ENCODE data around the gene GUCA2B.

Gene GUCA2B

DNA sequence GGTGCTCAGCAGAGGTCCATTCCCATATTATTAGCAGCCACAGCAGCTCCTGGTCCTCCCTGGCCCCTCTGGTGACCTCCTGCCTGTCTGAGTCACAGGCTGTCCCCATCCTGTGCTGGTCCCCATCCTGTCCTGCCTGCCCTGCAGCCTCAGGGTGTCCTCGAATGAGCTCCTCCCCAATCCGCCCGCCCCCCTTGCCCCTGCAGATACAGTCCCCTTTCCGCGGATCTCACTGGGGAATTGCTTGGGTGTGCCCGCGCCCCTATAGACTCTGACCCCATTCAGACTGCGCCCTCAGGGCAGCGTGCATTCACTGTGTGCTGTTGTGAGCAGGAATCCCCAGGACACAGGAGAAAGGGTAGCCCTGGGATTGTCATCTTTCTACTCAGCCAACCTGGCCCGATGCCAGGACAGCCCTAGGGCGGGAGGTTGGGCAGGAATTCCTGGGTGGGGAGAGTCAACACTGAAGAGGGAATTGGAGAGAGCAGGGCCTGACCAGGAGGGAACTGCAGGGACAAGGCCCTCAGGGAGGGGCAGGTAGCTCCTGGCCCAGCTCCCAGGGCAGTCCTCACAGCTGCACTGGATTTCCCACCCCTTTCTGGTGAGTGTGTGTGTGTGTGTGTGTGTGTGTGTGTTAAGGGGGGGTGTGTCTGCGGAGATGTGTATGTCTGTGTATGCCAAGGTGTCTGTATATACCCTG lies 12.5 kb downstream of the GUCA2B start:
- DNase-seq (ENCODE audit: low spot score): peak; percentile 26

DNA sequence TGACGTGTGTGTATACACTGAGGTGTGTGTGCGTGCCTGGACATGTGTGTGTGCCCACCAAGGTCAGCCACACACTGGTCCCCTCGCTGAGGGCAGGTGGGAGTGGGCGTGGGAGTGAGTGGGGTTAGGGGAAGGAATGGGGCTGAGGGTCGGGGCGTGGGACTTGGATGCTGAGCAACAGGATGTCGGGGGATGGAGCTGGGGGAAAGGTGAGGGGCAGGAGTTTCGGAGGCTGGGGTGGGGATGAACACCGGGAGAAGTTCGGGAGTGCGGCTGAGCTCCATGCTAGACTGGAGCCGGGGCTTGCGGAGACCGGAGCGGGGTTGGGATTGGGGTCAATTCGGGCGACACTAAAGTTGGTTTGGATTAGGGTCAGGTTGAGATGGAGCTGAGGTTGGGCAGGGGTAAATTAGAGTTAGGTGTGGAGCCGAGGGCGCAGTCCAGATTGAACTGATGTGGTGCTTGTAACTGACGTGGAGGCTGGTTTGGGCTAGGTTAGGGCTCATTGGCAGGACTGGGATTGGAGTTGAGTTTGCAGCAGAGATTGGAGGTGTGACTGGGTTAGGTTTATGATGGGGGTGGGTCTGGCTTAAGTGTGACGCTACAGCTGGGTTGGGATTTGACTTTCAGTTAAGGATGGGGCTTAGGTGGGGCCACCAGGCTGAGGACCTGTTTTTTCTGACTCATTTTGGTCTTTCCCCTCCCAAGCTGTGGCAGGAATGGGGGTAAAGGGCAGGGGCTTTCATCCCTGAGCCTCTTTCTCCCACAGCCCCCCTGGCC lies 14.6 kb downstream of the GUCA2B start:
- DNase-seq (ENCODE audit: low spot score): no peak

DNA sequence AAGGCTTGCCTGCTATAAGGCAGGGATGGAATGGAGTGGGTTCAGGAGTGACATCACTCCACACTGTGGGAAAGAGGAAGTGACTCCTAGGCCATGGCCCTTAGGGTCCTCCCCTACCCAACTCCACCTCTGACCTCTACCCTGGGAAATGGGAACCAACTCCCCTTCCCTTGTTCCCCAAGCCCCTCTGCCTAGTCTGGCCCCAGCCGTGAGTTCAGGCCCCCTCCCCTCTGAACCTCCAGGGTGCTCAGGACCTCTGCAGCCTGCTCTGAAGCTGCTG lies 15.1 kb downstream of the GUCA2B start:
- no peak for DNase-seq (ENCODE audit: low spot score)

DNA sequence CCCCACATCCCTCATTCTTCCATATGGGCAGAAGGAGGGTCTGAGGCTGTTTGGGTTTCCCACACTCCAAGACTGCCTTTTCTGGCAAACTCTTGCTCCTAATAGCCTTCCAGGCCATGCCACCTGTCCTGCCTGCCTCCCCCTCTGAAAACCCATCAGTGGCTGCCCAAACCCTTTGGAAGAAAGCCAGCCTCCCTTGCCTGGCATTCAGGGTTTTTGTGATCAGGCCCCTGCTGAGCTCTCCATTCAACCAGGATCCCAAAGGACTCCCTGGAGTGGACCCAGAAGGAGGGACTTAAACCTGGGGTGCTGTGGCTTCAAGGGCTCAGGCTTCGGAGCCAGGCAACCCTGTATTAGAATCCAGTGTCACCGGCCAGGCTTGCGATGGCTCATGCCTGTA lies 15.6 kb downstream of the GUCA2B start:
- DNase-seq (ENCODE audit: low spot score): no peak

DNA sequence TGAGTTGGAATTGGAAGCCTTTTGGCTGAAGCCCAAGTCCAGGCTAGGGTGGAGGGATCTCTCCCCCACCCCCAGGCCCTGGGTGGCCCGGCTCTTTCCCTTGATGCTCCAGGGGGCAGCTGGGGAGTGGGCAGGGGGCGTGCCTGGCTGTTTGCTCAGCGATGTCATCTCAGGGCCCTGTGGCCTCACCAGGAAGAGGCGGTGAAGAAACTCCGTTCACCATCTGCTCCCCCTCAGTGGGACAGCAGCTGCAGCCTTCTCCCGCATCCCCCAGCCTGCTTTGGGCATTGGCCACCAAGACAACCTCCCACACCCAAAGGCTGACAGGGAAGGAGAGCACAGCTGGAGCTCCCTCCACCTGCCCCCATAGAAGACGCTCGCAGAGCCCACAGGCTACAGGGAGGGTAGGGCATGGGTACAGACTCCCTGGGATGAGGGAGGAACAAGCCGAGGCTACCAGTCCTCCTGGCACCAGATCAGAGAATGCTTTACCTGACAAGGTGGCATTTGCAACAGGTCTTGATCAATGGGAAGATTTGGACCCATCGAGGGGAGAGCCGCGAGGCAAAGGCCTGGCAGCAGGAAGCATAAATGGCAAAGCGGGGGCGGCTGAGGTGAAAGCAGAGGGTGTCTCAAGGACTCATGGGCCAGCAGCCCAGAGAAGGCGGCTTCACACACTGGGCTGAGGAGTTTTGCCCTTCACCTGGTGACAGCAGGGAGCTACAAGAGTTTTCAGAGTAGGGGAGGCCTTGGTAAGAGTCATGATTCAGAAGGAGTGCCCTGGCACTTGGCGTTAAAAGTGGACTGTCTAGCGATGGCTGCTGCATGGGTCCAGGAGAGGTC lies 17.8 kb downstream of the GUCA2B start:
- no peak for DNase-seq (ENCODE audit: low spot score)

DNA sequence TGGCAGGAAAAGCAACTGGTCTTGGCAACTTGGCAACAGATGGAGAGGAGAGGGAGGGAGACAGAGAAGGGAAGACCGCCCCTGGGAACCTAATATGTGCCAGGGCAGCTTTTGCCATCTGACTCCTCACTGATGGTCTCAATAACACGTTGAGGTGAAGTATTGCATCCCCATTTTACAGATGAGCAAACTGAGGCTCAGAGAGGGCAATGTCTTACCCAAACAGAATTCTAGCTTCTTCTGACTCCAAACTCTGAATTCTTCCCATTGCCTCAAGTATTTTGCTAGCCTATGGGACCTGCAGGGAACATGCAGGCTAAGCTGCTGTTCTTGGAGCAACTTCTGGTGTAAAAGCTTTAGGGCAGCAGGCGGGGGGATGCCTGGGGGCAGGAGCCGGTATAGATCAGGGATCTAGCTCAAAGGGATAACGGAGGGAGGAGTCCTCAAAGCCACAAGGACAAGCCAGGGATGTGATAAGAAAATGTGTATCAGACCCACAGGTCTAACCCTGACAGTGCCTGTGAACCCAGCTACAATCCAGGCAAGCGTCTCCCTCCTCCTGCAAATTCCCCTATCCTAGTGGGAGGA lies 18.6 kb downstream of the GUCA2B start:
- no peak for DNase-seq (ENCODE audit: low spot score)

DNA sequence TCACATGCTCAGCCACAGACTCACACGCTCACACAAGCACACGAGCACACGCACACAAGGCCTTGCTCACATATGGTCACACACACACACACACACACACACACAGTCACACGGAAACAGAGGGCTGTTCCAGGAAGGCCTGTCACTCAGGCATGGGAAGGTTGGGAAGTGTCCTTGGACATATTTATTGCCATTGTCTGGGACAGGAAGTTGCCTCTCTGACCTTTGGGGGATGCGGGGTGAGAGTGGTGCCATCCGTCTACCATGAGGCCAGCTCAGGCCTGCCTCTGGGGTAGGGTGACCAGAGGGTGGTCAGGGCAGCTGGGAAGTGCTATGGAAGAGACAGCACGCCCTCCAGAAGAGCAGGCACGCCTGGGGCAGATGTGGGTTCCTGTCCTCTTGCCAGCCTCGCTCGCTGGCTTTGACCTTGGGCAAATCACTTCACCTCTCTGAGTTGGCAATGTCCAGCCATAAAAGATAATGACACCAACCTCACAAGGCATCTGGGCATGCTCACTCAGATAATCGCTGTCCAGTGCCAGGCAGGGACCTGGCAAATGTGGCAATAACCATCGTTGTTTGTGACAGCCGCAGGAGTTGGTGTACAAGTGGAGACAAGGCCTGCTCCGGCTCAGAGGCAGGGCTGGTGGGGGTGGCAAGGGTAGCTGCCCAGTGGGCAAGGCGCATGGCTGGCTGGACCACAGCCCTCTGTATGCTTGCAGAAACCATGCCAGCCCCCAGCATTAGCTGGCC lies 19.3 kb downstream of the GUCA2B start:
- DNase-seq (ENCODE audit: low spot score): no peak

DNA sequence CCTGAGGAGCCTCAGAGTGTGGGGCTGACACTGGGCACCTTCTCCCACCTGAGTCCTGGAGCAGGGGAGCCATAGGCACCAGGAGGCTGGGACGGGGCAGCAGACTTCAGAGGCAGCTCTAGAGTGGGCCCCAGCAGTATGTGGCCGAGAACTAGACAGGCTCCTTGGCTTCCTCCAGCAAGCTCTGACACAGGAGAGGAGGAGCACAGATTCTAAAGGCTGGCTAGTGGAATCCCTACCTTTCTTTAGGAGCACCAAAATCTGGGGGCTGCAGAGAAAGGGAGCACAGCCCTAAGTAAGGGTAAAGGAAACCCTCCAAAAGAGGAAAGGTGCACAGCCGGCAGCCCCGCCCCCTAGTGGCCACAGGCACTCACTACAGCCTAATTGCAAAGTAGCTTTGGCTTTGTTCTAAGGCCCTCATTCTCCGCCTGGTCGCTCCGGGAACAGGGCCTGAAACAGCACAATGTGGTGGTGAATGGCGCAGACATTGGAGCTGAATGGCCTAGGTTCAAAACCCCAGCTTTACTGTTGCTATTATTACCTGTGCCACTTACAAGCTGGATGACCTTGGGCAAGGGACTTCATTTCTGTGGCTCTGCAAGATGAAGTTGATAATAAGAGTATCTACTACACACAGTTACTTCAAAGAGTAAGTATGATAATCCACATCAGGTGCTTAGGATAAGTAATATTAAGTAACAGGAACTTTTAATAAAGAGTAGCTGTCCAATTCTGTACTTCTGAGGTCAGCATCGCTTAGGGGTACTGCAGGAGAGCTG lies 20.1 kb downstream of the GUCA2B start:
- peak; percentile 73 for DNase-seq (ENCODE audit: low spot score)

DNA sequence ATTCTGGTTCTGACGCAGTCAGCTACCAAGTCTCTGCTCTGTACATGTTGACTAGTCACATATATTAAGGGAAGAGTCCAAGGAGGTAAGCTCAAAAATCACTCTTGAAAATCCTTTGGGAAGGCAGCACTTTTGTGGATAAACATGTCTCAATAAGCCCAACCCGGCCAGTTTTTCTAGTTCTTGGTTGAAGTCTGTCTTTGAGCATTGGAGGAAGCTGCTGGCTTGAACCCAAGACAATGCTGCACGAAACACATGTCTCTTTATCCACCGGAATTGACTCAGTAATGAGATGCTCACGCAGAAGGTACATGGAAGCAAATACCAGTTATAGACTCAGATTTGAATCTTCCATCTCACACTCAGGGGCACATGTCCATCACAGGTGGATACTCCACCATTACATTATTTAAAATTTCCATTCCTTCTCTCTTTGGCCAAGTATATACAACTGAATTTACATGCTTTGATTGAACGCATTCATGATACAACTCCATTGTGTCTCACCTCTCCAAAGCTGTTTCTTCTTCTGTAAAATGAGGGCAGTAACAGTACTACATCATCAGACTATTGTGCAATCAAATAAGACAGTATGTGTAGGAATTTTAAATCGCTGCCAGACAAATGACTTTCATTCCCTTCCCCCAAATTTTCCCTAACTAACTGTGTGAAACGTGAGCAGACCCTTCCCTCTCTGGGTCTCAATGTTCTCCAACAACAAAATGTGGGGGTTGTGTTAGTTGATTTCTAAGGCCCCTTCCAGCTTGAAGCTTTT lies 20.9 kb downstream of the GUCA2B start:
- no peak for DNase-seq (ENCODE audit: low spot score)

DNA sequence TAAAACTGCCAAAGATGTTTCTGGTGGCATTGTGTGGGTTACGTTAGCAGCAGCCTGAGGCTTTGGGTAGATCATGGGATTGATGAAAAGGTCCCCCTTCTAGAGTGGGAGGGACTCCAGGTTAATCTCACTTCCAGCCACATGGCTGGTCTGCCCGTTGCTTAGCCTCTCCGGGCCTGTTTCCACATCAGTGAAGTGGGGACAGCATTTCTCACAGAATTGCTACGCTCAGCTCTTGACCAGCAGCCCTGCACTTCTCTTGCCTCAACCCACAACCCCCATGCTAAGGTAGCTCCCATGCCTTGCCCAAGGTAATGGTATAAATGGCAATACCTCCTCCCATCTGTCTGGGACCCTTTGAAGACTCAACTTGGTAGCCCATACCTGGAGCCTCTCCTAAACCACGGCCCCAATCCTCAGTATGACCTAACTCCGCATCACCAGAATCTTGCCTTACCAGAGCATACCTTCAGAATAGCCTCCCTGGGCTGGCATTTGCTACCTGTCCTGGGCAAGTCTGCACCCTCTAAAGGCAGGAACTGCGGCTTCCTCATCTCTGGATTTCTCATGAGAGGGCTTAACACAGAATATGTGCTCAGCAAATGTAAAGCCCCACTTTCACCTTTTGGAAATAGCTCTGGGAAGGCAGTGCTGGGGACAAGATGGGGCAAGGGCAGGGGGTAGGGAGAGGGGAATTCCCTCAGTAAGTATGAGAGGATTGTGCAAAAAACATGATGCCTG lies 22.3 kb downstream of the GUCA2B start:
- no peak for DNase-seq (ENCODE audit: low spot score)

DNA sequence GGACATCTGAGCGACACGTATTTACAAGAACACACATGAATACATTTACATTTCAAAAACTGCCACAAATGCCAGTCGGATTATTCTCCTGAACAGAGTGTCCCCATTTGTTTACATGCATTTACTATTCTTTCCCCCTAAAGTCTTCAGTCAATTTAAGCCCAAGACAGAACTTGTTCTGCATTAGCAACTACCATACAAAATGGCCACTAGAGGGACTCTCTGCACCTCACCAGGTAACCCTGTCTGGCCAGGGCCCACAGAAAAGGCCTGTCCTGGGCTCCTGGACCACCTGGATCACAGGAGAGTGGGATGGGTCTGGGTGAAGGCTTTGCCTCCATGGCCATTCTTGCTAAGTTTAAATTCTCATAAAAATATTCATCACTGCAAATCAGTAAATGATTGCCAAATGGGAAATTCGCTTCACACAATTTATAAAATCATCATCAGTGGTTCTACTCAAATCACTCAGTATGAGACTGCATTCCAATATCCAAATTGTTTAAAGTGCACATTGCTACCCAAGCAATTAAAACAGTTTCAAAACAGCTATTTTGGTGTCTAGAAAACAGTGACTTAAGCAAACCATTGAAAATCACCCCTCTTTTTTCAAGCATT lies 23.8 kb downstream of the GUCA2B start:
- DNase-seq (ENCODE audit: low spot score): peak; percentile 28

DNA sequence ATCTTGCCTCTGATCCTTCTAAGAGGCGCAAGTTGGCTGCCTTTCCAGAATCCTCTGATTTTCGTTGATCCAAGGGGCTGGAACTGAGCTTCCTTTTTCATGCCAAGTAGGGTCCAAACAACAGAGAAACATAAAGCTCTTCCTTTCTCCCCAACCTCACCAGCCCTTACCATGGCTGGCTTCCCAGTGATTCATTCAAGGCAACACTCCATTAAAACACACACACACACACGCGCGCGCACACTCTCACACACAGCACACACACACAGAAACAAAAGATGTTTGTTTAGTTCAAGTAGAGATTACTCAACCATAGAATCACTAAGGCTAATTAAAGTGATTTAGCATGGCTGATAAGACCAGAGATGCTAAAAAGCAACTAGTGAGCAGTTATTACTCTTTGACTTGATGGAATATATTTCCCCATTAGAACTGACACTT lies 24.4 kb downstream of the GUCA2B start:
- peak; percentile 13 for DNase-seq (ENCODE audit: low spot score)

DNA sequence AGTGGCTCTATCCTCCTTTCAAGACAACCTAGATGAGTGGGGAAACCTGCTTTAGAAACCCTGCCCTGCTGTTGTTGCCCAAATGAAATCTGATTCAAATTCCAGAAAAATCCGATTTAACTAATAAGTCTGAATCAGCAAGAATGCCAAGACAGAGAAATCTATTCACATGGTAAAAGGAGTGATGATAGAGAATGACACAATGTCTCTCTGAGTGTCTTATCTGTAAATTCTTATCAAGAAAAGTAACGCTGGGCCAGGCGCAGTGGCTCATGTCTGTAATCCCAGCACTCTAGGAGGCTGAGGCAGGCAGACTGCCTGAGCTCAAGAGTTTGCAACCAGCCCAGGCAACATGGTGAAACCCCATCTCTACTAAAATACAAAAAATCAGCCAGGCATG lies 25.0 kb downstream of the GUCA2B start:
- no peak for DNase-seq (ENCODE audit: low spot score)

DNA sequence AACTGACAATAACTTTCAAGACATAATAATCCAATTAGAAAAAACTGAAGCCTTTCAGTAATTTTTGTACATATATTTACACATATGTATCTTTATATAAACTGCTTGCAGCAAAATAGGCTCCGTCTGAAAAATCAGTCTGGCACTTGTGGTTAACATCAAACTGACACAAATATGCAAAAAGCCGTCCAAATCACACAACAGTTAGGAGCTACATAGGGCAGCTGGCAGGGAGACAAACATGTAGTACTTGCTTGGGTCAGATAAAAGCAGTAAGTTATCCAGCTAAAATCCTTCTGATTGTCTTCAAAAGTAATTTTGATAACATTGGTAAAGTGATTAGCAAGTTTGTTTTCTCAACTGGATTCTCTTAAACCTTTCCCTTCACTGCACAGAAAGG lies 26.1 kb downstream of the GUCA2B start:
- peak; percentile 27 for DNase-seq (ENCODE audit: low spot score)

DNA sequence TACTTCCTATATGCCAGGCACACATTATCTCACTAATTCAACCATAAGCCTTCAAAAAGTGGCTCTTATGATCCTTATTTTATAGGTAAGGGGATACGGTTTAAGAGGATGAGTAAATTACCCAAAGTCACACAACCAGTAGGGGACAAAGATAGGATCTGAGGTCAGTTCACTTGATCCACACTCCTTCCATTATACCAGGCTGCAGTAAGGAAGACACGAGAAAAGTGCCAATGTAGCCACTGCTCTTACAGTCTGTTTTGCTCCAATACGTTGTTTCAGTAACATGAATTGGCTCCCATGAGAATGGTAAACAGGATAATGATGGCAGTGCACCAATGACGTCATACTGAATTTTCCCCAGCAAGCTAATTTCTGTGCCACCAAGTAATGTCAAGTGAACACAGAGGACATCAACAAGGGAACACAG lies 26.7 kb downstream of the GUCA2B start:
- DNase-seq (ENCODE audit: low spot score): no peak

DNA sequence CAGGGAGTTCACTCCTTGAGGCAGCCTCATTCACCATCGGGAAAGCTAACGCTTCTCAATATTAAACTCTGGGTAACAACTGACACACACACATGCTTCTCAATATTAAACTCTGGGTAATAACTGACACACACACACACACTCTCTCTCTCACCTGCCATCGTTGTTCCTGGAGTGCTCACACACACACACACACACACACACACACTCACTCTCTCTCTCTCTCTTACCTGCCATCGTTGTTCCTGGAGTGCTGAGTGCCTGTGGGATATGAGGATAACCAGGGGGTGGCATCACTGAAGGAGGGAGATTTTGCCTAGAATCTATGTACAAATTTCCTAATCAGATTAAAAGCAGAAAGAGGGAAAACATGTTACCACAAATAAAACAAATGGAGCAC lies 28.5 kb downstream of the GUCA2B start:
- no peak for DNase-seq (ENCODE audit: low spot score)

DNA sequence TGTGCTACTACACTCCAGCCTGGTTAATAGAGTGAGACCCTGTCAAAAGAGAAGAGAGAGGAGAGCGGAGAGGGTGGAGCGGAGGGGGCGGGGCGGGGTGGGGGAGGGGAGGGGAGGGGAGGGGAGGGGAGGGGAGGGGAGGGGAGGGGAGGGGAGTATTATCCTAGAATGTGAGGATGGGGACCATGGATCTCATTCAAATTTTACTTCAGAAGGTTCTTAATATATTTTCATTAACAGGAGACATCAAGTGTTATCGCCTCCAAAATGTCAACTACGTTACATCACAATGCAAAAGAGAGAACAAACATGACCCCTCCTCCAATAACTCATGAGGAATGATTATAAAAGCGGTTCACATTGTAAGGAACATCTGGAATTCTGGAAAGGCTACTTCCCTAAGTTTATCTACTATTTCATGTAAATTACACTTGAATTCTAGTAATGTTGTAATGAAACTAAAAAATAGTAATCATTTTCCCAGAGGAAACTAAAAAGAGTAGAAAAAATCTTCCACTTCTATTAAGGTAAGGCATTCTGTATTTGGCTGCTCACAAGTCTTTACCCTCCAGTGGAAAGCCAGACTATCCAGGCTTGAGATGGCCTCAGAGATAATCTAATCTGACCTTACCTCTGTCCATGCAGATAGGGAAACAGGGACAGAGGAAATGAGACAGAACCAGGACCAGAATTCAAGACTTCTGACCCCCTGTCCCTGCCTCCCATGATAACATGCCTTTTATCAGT lies 30.2 kb downstream of the GUCA2B start:
- no peak for DNase-seq (ENCODE audit: low spot score)

DNA sequence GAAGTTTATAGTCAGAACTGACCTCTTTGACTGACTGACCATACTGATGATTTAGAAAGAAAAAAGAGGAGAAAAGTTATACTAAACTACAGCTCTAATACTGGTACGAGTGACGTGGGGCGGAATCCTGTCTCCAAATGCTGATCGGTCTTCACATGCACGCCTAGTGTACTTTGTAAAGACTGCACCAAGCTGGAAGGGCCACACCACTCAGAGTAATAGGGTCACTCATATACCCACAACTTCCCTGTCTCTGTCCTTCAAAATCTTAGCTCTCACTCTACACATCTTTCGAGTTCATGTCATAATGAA lies 30.7 kb downstream of the GUCA2B start:
- DNase-seq (ENCODE audit: low spot score): no peak

DNA sequence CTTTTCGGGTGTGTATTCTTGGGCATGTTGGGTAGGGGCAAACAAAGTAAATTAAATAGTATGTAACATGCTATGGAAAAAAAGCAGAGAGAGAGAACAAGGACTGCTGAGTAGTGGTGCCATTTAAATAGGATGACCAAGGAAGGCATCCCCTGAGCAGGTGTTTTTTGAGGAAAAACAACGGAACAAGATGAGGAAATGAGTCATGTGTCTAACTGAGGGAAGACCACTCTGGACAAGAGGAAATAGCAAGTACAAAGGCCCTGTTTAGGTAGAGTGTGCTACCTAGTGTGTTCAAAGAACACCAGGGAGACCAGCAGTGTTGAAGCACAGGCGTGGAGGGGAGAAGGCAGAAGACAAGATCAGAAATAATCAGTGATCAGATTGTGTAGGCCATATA lies 31.4 kb downstream of the GUCA2B start:
- DNase-seq (ENCODE audit: low spot score): no peak
